Stomach (tissue), 4 donors: Measurements from ENCODE around the gene CCND1.

Source experiments
- CTCF ChIP-seq, 7 experiments: fragments of 450-650 bp in 4 of 7; fragments of 200-600 bp in 3 of 7; sonication (generic) in 3 of 7; IDR thresholded peaks; one replicate each; pipeline ENCODE4 v1.5.1; 2016 to 2019; ENCODE audit warnings: antibody characterized with exemption in 7 of 7, control low read depth in 2 of 7, mild to moderate bottlenecking in 1 of 7
- EP300 ChIP-seq: sonication (generic); formaldehyde crosslinking; IDR thresholded peaks from one replicate; pipeline ENCODE4 v1.6.1; 2017; ENCODE audit warnings: antibody characterized with exemption
- POLR2A ChIP-seq, 4 donors: fragments of 450-650 bp; IDR thresholded peaks; one replicate each; pipeline ENCODE4 v1.6.1; 2016; ENCODE audit warnings: antibody characterized with exemption in 4 of 4, control low read depth in 2 of 4, mild to moderate bottlenecking in 1 of 4, moderate library complexity in 1 of 4
- POLR2AphosphoS5 ChIP-seq, 3 donors: sonication (generic); formaldehyde crosslinking; IDR thresholded peaks; one replicate each; pipeline ENCODE4 v1.6.1; 2016; ENCODE audit warnings: antibody characterized with exemption in 3 of 3

GRCh38 chr11:69667619-69668604 lies 27.0 kb downstream of the CCND1 start:
- TF ChIP-seq CTCF (IDR thresholded peaks at IDR 0.05), result no peak
- no peak for TF ChIP-seq POLR2A (IDR thresholded peaks at IDR 0.05)
- no peak for TF ChIP-seq POLR2AphosphoS5 (IDR thresholded peaks at IDR 0.05)
- TF ChIP-seq EP300, result no peak
